ENCODE results near the gene CANT1.
A peak's percentile ranks its signal among the peaks of the same experiment; 100 is the strongest.

The CANT1 gene

DNA sequence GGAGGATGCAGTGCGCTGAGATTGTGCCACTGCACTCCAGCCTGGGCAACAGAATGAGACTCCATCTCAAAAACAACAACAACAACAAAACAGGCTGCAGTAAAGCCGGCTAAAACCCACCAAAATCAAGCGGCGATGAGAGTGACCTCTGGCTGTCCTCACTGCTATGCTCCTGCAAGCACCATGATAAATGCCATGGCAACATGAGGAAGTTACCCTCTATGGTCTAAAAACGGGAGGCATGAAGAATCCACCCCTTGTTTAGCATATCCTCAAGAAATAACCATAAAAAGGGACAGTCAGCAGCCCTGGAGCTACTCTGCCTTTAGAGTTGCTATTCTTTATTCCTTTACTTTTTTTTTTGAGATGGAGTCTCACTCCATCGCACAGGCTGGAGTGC lies 21.4 kb downstream of the CANT1 start:
- TF ChIP-seq, protein P1, sequence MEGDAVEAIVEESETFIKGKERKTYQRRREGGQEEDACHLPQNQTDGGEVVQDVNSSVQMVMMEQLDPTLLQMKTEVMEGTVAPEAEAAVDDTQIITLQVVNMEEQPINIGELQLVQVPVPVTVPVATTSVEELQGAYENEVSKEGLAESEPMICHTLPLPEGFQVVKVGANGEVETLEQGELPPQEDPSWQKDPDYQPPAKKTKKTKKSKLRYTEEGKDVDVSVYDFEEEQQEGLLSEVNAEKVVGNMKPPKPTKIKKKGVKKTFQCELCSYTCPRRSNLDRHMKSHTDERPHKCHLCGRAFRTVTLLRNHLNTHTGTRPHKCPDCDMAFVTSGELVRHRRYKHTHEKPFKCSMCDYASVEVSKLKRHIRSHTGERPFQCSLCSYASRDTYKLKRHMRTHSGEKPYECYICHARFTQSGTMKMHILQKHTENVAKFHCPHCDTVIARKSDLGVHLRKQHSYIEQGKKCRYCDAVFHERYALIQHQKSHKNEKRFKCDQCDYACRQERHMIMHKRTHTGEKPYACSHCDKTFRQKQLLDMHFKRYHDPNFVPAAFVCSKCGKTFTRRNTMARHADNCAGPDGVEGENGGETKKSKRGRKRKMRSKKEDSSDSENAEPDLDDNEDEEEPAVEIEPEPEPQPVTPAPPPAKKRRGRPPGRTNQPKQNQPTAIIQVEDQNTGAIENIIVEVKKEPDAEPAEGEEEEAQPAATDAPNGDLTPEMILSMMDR (IDR thresholded peaks at IDR 0.05; ENCODE audit: low read depth, low read length, missing control alignments): no peak
- no peak for DNase-seq (ENCODE audit: extremely low read depth, low read depth)
- H3K4me3 ChIP-seq (replicated peaks; ENCODE audit: low read depth, low read length): no peak overlapping the region

DNA sequence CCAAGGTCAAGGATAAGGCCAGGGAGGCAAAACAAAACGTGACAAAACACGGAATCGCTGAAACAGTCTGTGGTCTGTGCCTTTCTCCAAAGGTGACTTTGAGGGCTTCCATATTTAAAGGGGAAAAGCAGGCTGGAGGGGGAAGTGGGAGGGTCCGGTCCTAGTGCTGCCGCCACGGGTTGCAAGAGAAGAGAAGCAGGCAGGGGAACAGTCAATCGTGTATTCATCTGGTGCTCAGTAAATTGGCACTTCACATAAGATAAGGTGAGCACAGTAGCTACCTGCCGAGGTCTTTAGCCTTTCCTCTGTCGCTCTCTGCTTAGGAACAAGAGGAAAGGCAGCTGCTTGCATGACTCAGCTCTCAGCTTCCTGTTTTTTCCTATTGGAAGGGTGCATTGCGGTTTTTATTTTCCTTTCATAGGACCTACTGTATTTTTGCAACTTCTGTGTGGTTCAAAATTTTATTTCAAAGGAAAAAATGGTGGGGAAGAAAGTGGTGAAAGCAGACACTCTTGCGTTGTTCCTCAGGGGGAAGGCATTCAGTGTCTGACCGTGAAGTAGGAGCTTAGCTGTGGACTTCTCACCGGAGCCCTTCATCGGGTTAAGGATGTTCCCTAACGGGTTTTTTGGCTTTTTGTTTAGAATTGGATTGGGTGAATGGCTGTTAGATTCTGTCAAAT lies 22.8 kb downstream of the CANT1 start:
- DNase-seq (ENCODE audit: extremely low read depth, low read depth): no peak
- TF ChIP-seq, protein P1 (IDR thresholded peaks at IDR 0.05; ENCODE audit: low read depth, low read length, missing control alignments): no peak
- peak overlapping the region; percentile 24 for H3K4me3 ChIP-seq (replicated peaks; ENCODE audit: low read depth, low read length)

DNA sequence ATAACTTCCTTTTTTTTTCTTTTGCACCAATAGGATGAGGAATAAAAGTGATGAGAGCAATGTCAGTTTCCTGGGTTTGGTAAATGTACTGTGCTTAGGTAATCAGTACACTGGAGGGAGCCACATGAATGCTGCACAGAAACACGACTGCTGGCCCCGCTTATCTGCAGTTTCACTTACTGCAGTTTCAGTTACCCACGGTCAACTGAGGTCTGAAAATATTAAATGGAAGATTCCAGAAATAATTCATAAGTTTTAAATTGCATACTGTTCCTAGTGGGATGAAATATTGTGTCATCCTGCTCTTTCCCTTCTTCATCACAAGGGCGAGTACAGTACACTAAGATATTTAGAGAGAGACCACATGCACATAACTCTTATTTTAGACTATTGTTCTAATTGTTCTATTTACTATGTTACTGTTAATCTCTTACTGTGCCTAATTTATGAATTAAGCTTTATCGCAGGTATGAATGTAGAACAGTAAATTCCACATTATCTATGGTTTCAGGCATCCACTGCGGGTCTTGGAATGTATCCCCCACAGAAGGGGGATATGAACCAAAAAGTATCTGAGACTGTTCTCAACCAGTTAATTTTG lies 23.4 kb downstream of the CANT1 start:
- DNase-seq (ENCODE audit: extremely low read depth, low read depth): no peak
- peak overlapping the region; percentile 24 for H3K4me3 ChIP-seq (replicated peaks; ENCODE audit: low read depth, low read length)

DNA sequence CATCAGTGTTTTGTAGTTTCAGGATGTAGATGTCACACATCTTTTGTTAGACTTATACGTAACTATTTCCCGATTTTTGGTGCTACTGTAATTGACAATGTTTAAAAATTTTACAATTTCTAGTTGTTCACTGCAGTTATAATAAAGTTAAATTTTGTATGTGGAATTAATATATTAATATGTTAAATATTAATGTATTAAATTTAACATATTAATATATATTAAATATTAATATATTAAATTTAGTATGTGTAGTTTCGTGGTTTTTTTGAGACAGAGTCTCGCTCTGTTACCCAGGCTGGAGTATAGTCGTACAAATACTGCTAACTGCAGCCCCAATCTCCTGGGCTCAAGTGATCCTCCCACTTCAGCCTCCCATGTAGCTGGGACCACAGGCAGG lies 24.2 kb downstream of the CANT1 start:
- no peak for DNase-seq (ENCODE audit: extremely low read depth, low read depth)
- no peak overlapping the region for H3K4me3 ChIP-seq (replicated peaks; ENCODE audit: low read depth, low read length)
- TF ChIP-seq, protein P1 (IDR thresholded peaks at IDR 0.05; ENCODE audit: low read depth, low read length, missing control alignments): no peak

More for the DNA sequence above, 23.4 kb downstream of the CANT1 start:
- TF ChIP-seq, protein P1 (IDR thresholded peaks at IDR 0.05; ENCODE audit: low read depth, low read length, missing control alignments): no peak

DNA sequence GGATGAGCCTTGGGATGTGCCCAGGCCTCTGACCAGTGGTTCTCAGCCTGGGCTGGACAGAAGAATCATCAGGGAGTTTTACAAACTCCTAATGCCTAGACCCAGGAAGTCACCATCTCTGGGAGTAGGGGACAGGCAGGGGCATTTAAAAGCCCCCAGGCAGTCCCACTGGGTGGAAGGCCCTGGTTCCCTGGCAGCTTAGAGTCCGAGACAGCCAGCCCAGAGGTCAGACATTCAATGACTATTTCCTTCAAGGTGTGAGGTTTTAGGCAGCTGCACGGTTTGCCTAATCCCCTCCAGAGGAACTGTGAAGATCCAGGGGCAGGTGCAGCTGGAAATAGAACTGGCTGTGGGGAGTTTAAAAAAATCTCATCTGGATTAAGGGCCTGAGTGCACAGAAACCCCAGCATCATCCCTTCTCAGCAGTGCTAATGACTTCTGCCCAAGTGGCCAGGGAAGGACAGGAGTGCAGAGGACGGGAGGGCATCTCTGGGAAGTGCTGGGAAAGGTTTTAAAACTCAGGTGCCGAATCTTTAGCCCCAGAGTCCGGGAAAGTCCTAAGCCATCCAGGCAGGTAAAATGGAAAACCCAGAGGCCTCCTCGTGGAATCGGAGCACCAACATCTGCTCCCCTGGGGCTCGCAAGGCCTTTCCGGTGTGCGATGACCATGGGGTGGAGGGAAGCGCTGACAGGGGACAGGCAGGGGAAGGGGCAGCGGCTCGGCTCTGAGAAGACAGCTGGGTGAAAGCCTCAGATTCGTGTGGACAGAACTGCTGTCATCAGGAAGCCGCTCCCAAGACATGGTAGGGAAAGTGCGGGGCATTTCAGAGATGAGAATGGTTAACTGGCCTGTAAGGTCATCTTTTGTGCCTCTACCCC lies 28.3 kb downstream of the CANT1 start:
- no peak for DNase-seq (ENCODE audit: extremely low read depth, low read depth)
- no peak overlapping the region for H3K4me3 ChIP-seq (replicated peaks; ENCODE audit: low read depth, low read length)
- TF ChIP-seq, protein P1 (IDR thresholded peaks at IDR 0.05; ENCODE audit: low read depth, low read length, missing control alignments): no peak

DNA sequence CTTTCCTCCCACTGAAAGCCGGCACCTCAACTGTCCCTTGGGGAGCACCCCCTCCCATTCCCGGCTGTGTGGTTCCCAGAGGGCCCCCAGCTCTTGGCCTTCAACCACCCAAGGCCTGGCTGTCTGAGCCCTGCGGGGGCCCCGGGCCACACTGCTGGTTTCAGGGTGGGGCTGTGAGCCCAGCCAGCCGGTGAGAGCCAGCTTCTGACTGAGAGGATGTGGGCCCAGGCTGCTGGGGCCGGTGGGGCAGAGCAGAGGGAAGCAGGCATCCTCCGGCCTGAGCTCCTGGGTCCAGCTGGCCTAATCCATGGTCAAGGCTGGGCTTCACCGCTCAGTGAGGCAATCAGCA lies 29.0 kb downstream of the CANT1 start:
- TF ChIP-seq, protein P1 (IDR thresholded peaks at IDR 0.05; ENCODE audit: low read depth, low read length, missing control alignments): no peak
- DNase-seq (ENCODE audit: extremely low read depth, low read depth): no peak
- H3K4me3 ChIP-seq (replicated peaks; ENCODE audit: low read depth, low read length): no peak overlapping the region
